Measurements from ENCODE around the gene AMELY. TPM values are rescaled to one million over a fixed set of nuclear protein-coding genes. Genes with fewer than 3 reads are reported as not detected.

AMELY gene
- total RNA-seq, 1 experiment from 2014 or later = not detected

GRCh38 chrY:6947695-6948094, 36.1 kb upstream of the AMELY start:
- Histone ChIP-seq H3K4me3 (replicated peaks in 1 of 2; ENCODE audit: low read depth in 1 of 2, low read length in 2 of 2) (no peak overlapping the region), H3K9me2 (ENCODE audit: insufficient read depth) (no peaks in the 10 kb centered on the region), H3K27ac (ENCODE audit: low read depth, low read length) (no peak overlapping the region), H3K9ac (ENCODE audit: low read length) (no peak overlapping the region), H3K9me3 (ENCODE audit: control insufficient read depth in 1 of 2, insufficient read depth in 1 of 2, low read depth in 1 of 2, low read length in 2 of 2) (no peaks in the 10 kb centered on the region), H3K27me3 (ENCODE audit: insufficient read depth, low read length) (no peaks in the 10 kb centered on the region), H2AFZ (ENCODE audit: low read depth, low read length, poor library complexity, severe bottlenecking) (no peak overlapping the region), H3K4me1 (ENCODE audit: control insufficient read depth in 1 of 2, insufficient read depth in 2 of 2, low read length in 2 of 2) (no peaks in the 10 kb centered on the region), H4K20me1 (ENCODE audit: insufficient read depth) (no peaks in the 10 kb centered on the region), H3K36me3 (ENCODE audit: control insufficient read depth in 1 of 2, insufficient read depth in 2 of 2, low read length in 2 of 2) (no peaks in the 10 kb centered on the region), H3K79me2 (ENCODE audit: insufficient read depth, low read length) (no peaks in the 10 kb centered on the region), H3K4me2 (ENCODE audit: low read length) (no peak overlapping the region)
- ChIA-PET CTCF (no interaction called here), RAD21 (ENCODE audit: low non-redundant PET in 1 of 2, low total read pairs in 2 of 2, uncharacterized antibody in 2 of 2, unreplicated experiment in 2 of 2) (no interaction called here), POLR2A (no interaction called here)
- no TSS peak for BruUV-seq (replicated peaks)
- DNase-seq (ENCODE audit: low read depth, low spot score) (no peak), ATAC-seq (no peak)
- TF ChIP-seq CBX3 (IDR thresholded peaks at IDR 0.05; ENCODE audit: low read depth) (no peak), YY1 (IDR thresholded peaks at IDR 0.05; ENCODE audit: extremely low read depth, insufficient replicate concordance, low read depth, low read length) (no peak), REST (IDR thresholded peaks at IDR 0.05; ENCODE audit: low read depth) (no peak), POLR2AphosphoS5 (IDR thresholded peaks at IDR 0.05; ENCODE audit: low read depth, low read length) (no peak), CEBPB (IDR thresholded peaks at IDR 0.05; ENCODE audit: low read depth) (no peak), RAD21 (IDR thresholded peaks at IDR 0.05; ENCODE audit: low read depth) (no peak), MAX (IDR thresholded peaks at IDR 0.05) (no peak), SRF (IDR thresholded peaks at IDR 0.05; ENCODE audit: low read depth) (no peak), POLR2A (IDR thresholded peaks at IDR 0.05; ENCODE audit: borderline replicate concordance, extremely low read depth, insufficient read depth, insufficient read length) (no peak), JUND (IDR thresholded peaks at IDR 0.05) (no peak), ELF1 (IDR thresholded peaks at IDR 0.05; ENCODE audit: borderline replicate concordance, low read depth) (no peak), EZH2 (IDR thresholded peaks at IDR 0.05) (no peak), ZBTB33 (IDR thresholded peaks at IDR 0.05; ENCODE audit: extremely low read depth, insufficient replicate concordance, low read length) (no peak), ZNF274 (IDR thresholded peaks at IDR 0.05; ENCODE audit: low read depth, low read length) (no peak), ATF3 (IDR thresholded peaks at IDR 0.05) (no peak), TCF7L2 (IDR thresholded peaks at IDR 0.05; ENCODE audit: borderline replicate concordance, extremely low read depth, insufficient read depth, insufficient read length) (no peak)
- intact Hi-C loops (cut with micrococcal nuclease) = no loop called here
